H9 (cell line): Measurements from ENCODE around the gene MLH1. TPM values are rescaled to one million over a fixed set of nuclear protein-coding genes. Genes with fewer than 3 reads are reported as not detected.

Experiments
- DNase-seq: peaks from one replicate; pipeline ENCODE4 v3.0.0-alpha.2; 2017
- H2AFZ ChIP-seq: one replicate; pipeline ENCODE4 v1.6.1; 2013; ENCODE audit warnings: mild to moderate bottlenecking, low read length, control low read depth, moderate library complexity
- H2AK5ac ChIP-seq: 2 replicates; pipeline ENCODE4 v1.6.1; 2013; ENCODE audit warnings: low read length, control low read depth, mixed read lengths; ENCODE audit not compliant: insufficient read length
- H2BK120ac ChIP-seq: one replicate; pipeline ENCODE4 v1.6.1; 2013; ENCODE audit warnings: low read depth, mild to moderate bottlenecking, low read length, control low read depth, inconsistent platforms; ENCODE audit not compliant: poor library complexity, severe bottlenecking
- H2BK12ac ChIP-seq: 2 replicates; pipeline ENCODE4 v1.6.1; 2013; ENCODE audit warnings: low read length, control low read depth, mixed read lengths, low read depth; ENCODE audit not compliant: insufficient read length
- H2BK15ac ChIP-seq: 2 replicates; pipeline ENCODE4 v1.6.1; 2013; ENCODE audit warnings: low read depth, low read length, control low read depth
- H2BK20ac ChIP-seq: one replicate; pipeline ENCODE4 v1.6.1; 2013; ENCODE audit warnings: low read depth, mild to moderate bottlenecking, low read length, control low read depth, inconsistent platforms; ENCODE audit not compliant: poor library complexity, severe bottlenecking
- H2BK5ac ChIP-seq: 2 replicates; pipeline ENCODE4 v1.6.1; 2013; ENCODE audit warnings: low read length, control low read depth, mixed read lengths; ENCODE audit not compliant: insufficient read length
- H3K14ac ChIP-seq: 2 replicates; pipeline ENCODE4 v1.6.1; 2013; ENCODE audit warnings: low read length, control low read depth; ENCODE audit not compliant: insufficient read depth
- H3K18ac ChIP-seq: 2 replicates; pipeline ENCODE4 v1.6.1; 2013; ENCODE audit warnings: low read depth, mild to moderate bottlenecking, mixed read lengths, low read length, control low read depth; ENCODE audit not compliant: insufficient read length
- H3K23ac ChIP-seq: 2 replicates; pipeline ENCODE4 v1.6.1; 2013; ENCODE audit warnings: low read length, control low read depth, mixed read lengths, low read depth; ENCODE audit not compliant: insufficient read length
- H3K23me2 ChIP-seq: 2 replicates; pipeline ENCODE4 v1.6.1; 2013; ENCODE audit warnings: low read depth, mild to moderate bottlenecking, mixed read lengths, low read length, control low read depth; ENCODE audit not compliant: insufficient read length, poor library complexity, severe bottlenecking
- H3K27ac ChIP-seq: 2 replicates; pipeline ENCODE4 v1.5.1; 2013; ENCODE audit warnings: low read length, control low read depth, mixed read lengths, low read depth; ENCODE audit not compliant: insufficient read length
- H3K27me3 ChIP-seq: 2 replicates; pipeline ENCODE4 v1.6.1; 2013; ENCODE audit warnings: low read length, control low read depth, inconsistent platforms; ENCODE audit not compliant: insufficient read depth
- H3K4ac ChIP-seq: 2 replicates; pipeline ENCODE4 v1.6.1; 2013; ENCODE audit warnings: low read depth, mild to moderate bottlenecking, control low read depth, inconsistent platforms, low read length, moderate library complexity
- H3K4me1 ChIP-seq: 2 replicates; pipeline ENCODE4 v1.6.1; 2013; ENCODE audit warnings: low read length, control low read depth, inconsistent platforms; ENCODE audit not compliant: insufficient read depth
- H3K4me2 ChIP-seq: 2 replicates; pipeline ENCODE4 v1.6.1; 2013; ENCODE audit warnings: low read length, control low read depth, mixed read lengths; ENCODE audit not compliant: insufficient read length, insufficient read depth
- H3K56ac ChIP-seq: 2 replicates; pipeline ENCODE4 v1.6.1; 2013; ENCODE audit warnings: low read depth, mild to moderate bottlenecking, mixed read lengths, low read length, control low read depth; ENCODE audit not compliant: insufficient read length
- H3K79me1 ChIP-seq: 2 replicates; pipeline ENCODE4 v1.6.1; 2013; ENCODE audit warnings: low read depth, mild to moderate bottlenecking, moderate library complexity, low read length, control low read depth, inconsistent platforms; ENCODE audit not compliant: insufficient read depth, poor library complexity, severe bottlenecking
- H3K79me2 ChIP-seq: 2 replicates; pipeline ENCODE4 v1.6.1; 2013; ENCODE audit warnings: low read length, control low read depth, inconsistent platforms; ENCODE audit not compliant: insufficient read depth
- H3K9ac ChIP-seq: 2 replicates; pipeline ENCODE4 v1.6.1; 2013; ENCODE audit warnings: low read length, control low read depth, mixed read lengths; ENCODE audit not compliant: insufficient read length; ENCODE audit errors: extremely low read depth
- H3K9me3 ChIP-seq: one replicate; pipeline ENCODE4 v1.6.1; 2013; ENCODE audit warnings: low read depth, low read length, inconsistent platforms; ENCODE audit not compliant: control insufficient read depth
- H3T11ph ChIP-seq: one replicate; pipeline ENCODE4 v1.6.1; 2013; ENCODE audit warnings: mild to moderate bottlenecking, low read length, control low read depth, inconsistent platforms
- H4K20me1 ChIP-seq: one replicate; pipeline ENCODE4 v1.6.1; 2013; ENCODE audit not compliant: control insufficient read depth, insufficient read length, insufficient read depth
- H4K5ac ChIP-seq: 2 replicates; pipeline ENCODE4 v1.6.1; 2013; ENCODE audit warnings: low read depth, mild to moderate bottlenecking, mixed read lengths, low read length, control low read depth; ENCODE audit not compliant: insufficient read length
- H4K8ac ChIP-seq: replicated peaks from 2 replicates; pipeline ENCODE4 v1.6.1; 2013; ENCODE audit warnings: low read length, control low read depth, mixed read lengths, low read depth; ENCODE audit not compliant: insufficient read length
- H4K91ac ChIP-seq: 2 replicates; pipeline ENCODE4 v1.6.1; 2013; ENCODE audit warnings: low read depth, mild to moderate bottlenecking, moderate library complexity, mixed read lengths, low read length, control low read depth; ENCODE audit not compliant: insufficient read length
- H3K27ac Mint-ChIP-seq, 3 experiments: 2 replicates in 2 of 3; 3 replicates in 1 of 3; pipeline ENCODE4 v1.8.0; 2020 to 2021; ENCODE audit warnings: mixed read lengths in 3 of 3, mild to moderate bottlenecking in 1 of 3, moderate library complexity in 1 of 3
- H3K27me3 Mint-ChIP-seq: 2 replicates; pipeline ENCODE4 v1.8.0; 2021; ENCODE audit warnings: low read depth, mild to moderate bottlenecking, moderate library complexity, mixed read lengths
- H3K36me3 Mint-ChIP-seq, 3 experiments: 2 replicates in 2 of 3; 3 replicates in 1 of 3; pipeline ENCODE4 v1.8.0; 2020 to 2021; ENCODE audit warnings: low read depth in 3 of 3, mixed read lengths in 3 of 3; ENCODE audit not compliant: insufficient read depth in 1 of 3
- H3K4me1 Mint-ChIP-seq, 2 experiments: 2 replicates each; pipeline ENCODE4 v1.8.0; 2020; ENCODE audit warnings: mixed read lengths in 2 of 2
- H3K4me3 Mint-ChIP-seq, 2 experiments: 2 replicates in 1 of 2; 3 replicates in 1 of 2; pipeline ENCODE4 v1.8.0; 2020 to 2021; ENCODE audit warnings: mild to moderate bottlenecking in 2 of 2, mixed read lengths in 2 of 2, moderate library complexity in 1 of 2
- H3K9me3 Mint-ChIP-seq, 2 experiments: 2 replicates in 1 of 2; 3 replicates in 1 of 2; pipeline ENCODE4 v1.8.0; 2020; ENCODE audit warnings: mild to moderate bottlenecking in 2 of 2, mixed read lengths in 2 of 2, moderate library complexity in 1 of 2
- CTCF ChIP-seq: fragments of 200-600 bp; sonication (generic); conservative IDR thresholded peaks from 3 replicates; pipeline ENCODE4 v1.8.0; 2021; ENCODE audit warnings: antibody characterized with exemption, mild to moderate bottlenecking
- WGBS: extraction: QIAGEN DNeasy Blood & Tissue Kit; methylation state at CpG from one replicate; pipeline ENCODE4 v1.1.7; 2013; ENCODE audit warnings: missing lambda C conversion rate, low lambda C conversion rate, mixed read lengths; ENCODE audit not compliant: insufficient read length; ENCODE audit errors: extremely low coverage; 5-methylcytosine and 5-hydroxymethylcytosine counted together
- total RNA-seq: library from RNA; stranded (reverse); gene quantifications from 2 replicates; pipeline ENCODE4 v1.2.1, GENCODE V29; 2021

MLH1 gene
- total RNA-seq, 1 experiment from 2014 or later = 45.1 TPM

- H3K4me3 Mint-ChIP-seq = peak overlapping the region; percentile 71 to 83
- Histone ChIP-seq H2BK120ac (no peak overlapping the region), H4K5ac (no peak overlapping the region), H4K20me1 (no peaks in the 10 kb centered on the region), H2BK12ac (no peak overlapping the region), H3K9me3 (no peaks in the 10 kb centered on the region), H2BK5ac (no peak overlapping the region), H2BK15ac (no peak overlapping the region), H3K9ac (peak overlapping the region; percentile 9), H3K79me1 (no peaks in the 10 kb centered on the region), H3K18ac (peak overlapping the region; percentile 84), H3K4me1 (no peaks in the 10 kb centered on the region; the same call in 1 of the 2 replicates), H3K4ac (no peak overlapping the region), H3K4me2 (peak overlapping the region; percentile 51), H2AK5ac (no peak overlapping the region), H2AFZ (no peak overlapping the region), H3K27ac (no peak overlapping the region), H3K23ac (no peak overlapping the region), H3K27me3 (peaks cover 4% of the 10 kb centered on the region; the same call in 1 of the 2 replicates), H3K56ac (no peak overlapping the region), H3T11ph (no peak overlapping the region), H3K79me2 (no peaks in the 10 kb centered on the region), H4K91ac (no peak overlapping the region), H4K8ac (no peak overlapping the region), H3K14ac (peak overlapping the region; percentile 90; the same call in 1 of the 2 replicates), H2BK20ac (no peak overlapping the region), H3K23me2 (peaks cover 13% of the 10 kb centered on the region)
- DNase-seq = no peak
- H3K27me3 Mint-ChIP-seq = peaks cover 44% of the 10 kb centered on the region
- H3K27ac Mint-ChIP-seq = no peak overlapping the region
- H3K9me3 Mint-ChIP-seq = peaks cover 17 to 19% of the 10 kb centered on the region in 2 experiments
- TF ChIP-seq CTCF = no peak
- peaks cover 5 to 21% (median 14%) of the 10 kb centered on the region in 3 experiments for H3K36me3 Mint-ChIP-seq
- WGBS = no CpG with 5 or more reads among the region's 10 CpGs
- peaks cover 13 to 25% of the 10 kb centered on the region in 2 experiments; a peak in 3 of 4 replicates for H3K4me1 Mint-ChIP-seq
Measured at GRCh38 chr3:36943601-36944000, 49.7 kb upstream of the MLH1 start.
